ENCODE measurements around the gene RBM26.
"Not testable (repeated sequence)": the region's sequence is repeated elsewhere in the genome, so short reads cannot be mapped to it uniquely, and the experiment has no call there.

DNA sequence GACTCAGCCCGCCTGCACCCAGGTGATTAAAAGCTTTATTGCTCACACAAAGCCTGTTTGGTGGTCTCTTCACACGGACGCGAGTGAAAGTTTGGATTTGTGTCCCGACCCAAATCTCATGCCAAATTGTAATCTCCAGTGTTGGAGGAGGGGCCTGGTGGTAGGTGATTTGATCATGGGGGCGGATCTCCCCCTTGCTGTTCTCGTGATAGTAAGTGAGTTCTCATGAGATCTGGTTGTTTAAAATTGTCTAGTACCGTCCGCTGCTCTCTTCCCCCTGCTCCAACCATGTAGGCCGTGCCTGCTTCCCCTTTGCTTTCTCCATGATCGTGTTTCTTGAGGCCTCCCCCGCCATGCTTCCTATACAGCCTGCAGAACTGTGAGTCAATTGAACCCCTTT is 126.3 kb downstream of the RBM26 start:
- TF ChIP-seq POLR2A (IDR thresholded peaks at IDR 0.05; ENCODE audit: low read length); GATA1 (IDR thresholded peaks at IDR 0.05; ENCODE audit: low read depth, low read length): not testable (repeated sequence)
